Measurements from ENCODE around the gene FGD2. TPM values are rescaled to one million over a fixed set of nuclear protein-coding genes. Genes with fewer than 3 reads are reported as not detected.

Gene FGD2
- total RNA-seq, 1 experiment from 2014 or later = 0.44 TPM

DNA sequence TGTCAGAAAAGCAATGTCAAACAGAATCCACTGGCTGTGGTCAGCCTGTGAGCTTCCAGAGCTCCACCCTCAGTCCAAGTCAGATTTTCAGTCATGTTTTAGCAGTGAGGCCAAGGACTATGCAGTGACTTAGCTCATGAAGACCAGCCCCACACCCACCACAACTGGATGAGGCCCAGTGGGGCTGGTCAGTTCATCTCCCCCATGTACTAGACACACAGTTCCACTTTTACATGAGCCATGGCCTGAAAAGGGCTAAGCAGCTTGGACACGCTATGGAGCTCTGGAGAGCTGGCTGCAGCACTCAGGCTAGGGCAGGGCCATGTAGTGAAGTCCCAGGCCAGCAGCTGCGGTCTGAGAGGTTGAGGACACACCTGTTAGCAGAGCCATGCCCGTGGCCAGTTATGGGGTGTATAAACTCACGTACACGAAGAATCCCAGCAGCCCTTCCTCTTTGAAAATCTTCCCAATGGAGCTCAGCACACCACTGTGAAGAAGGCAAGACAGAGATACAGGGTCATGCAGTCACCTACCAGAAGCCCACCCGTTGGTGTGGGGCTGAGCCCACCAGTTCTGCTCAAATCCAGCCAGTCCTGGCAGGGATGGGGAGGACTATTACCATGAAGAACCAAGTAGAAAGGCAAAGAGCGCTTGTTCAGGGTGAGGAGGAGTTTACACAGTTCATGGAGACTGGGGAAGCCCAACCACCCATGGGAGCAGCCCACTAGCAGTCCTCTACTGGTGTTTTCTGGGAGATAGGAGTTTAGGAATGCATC, 30.0 kb upstream of the FGD2 start:
- Histone ChIP-seq H3K9me3 (ENCODE audit: low read length) (no peaks in the 10 kb centered on the region), H3K4me3 (ENCODE audit: low read length) (no peak overlapping the region), H3K27me3 (ENCODE audit: low read length) (no peaks in the 10 kb centered on the region), H2AFZ (ENCODE audit: low read length) (no peak overlapping the region), H3K4me1 (ENCODE audit: insufficient read depth, low read length) (no peaks in the 10 kb centered on the region), H3K9ac (ENCODE audit: low read length) (no peak overlapping the region), H3F3A (ENCODE audit: low read length, unreplicated experiment) (no peaks in the 10 kb centered on the region), H3K36me3 (ENCODE audit: low read depth, low read length) (peaks cover 87% of the 10 kb centered on the region), H4K20me1 (ENCODE audit: low read length) (peaks cover 21% of the 10 kb centered on the region), H3K79me2 (ENCODE audit: low read length) (peaks cover 21% of the 10 kb centered on the region), H3K4me2 (ENCODE audit: low read length) (no peak overlapping the region), H3K9me2 (replicated peaks; ENCODE audit: low read length) (no peaks in the 10 kb centered on the region), H3K27ac (ENCODE audit: low read length) (no peak overlapping the region)
- TF ChIP-seq, protein P1, sequence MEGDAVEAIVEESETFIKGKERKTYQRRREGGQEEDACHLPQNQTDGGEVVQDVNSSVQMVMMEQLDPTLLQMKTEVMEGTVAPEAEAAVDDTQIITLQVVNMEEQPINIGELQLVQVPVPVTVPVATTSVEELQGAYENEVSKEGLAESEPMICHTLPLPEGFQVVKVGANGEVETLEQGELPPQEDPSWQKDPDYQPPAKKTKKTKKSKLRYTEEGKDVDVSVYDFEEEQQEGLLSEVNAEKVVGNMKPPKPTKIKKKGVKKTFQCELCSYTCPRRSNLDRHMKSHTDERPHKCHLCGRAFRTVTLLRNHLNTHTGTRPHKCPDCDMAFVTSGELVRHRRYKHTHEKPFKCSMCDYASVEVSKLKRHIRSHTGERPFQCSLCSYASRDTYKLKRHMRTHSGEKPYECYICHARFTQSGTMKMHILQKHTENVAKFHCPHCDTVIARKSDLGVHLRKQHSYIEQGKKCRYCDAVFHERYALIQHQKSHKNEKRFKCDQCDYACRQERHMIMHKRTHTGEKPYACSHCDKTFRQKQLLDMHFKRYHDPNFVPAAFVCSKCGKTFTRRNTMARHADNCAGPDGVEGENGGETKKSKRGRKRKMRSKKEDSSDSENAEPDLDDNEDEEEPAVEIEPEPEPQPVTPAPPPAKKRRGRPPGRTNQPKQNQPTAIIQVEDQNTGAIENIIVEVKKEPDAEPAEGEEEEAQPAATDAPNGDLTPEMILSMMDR (conservative IDR thresholded peaks at IDR 0.05; ENCODE audit: low read depth, low read length) = no peak
- TF ChIP-seq EZH2 (IDR thresholded peaks at IDR 0.05; ENCODE audit: low read length, unreplicated experiment) (no peak), EZH2phosphoT487 (IDR thresholded peaks at IDR 0.05; ENCODE audit: borderline replicate concordance, low read length) (no peak)
- no TSS peak for BruUV-seq (replicated peaks)
- intact Hi-C loops (cut with micrococcal nuclease) = no loop called here
- DNase-seq = no peak
- ChIA-PET CTCF (interaction anchor here (0.6 kb wide), 1 partner anchor 62 kb away, joined by 4 read pairs; no protein-coding TSS in a partner anchor), POLR2A (ENCODE audit: unreplicated experiment) (no interaction called here)
- no peak for ATAC-seq

DNA sequence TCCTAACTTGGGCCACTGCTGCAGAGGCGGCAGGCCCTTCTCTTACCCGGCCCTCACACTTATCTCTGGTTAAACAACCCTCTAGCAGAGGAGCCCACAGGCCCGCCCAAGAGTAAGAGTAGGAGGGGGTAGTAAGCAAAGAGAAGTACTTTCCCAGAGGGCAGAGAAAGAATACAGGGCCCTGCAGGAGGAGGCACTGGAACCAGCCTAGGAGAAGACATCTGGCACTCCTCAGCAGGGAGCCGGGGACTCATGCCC, 29.5 kb upstream of the FGD2 start:
- ChIA-PET CTCF (no interaction called here), POLR2A (ENCODE audit: unreplicated experiment) (no interaction called here)
- Histone ChIP-seq H3F3A (ENCODE audit: low read length, unreplicated experiment) (no peaks in the 10 kb centered on the region), H3K27ac (ENCODE audit: low read length) (no peak overlapping the region), H2AFZ (ENCODE audit: low read length) (no peak overlapping the region), H4K20me1 (ENCODE audit: low read length) (peaks cover 26% of the 10 kb centered on the region), H3K9me2 (replicated peaks; ENCODE audit: low read length) (no peaks in the 10 kb centered on the region), H3K4me1 (ENCODE audit: insufficient read depth, low read length) (no peaks in the 10 kb centered on the region), H3K4me3 (ENCODE audit: low read length) (no peak overlapping the region), H3K9me3 (ENCODE audit: low read length) (no peaks in the 10 kb centered on the region), H3K9ac (ENCODE audit: low read length) (no peak overlapping the region), H3K4me2 (ENCODE audit: low read length) (no peak overlapping the region), H3K36me3 (ENCODE audit: low read depth, low read length) (peaks cover 82% of the 10 kb centered on the region), H3K27me3 (ENCODE audit: low read length) (no peaks in the 10 kb centered on the region), H3K79me2 (ENCODE audit: low read length) (peaks cover 26% of the 10 kb centered on the region)
- ATAC-seq (no peak), DNase-seq (no peak)
- intact Hi-C loops (cut with micrococcal nuclease) = no loop called here
- TF ChIP-seq EZH2phosphoT487 (IDR thresholded peaks at IDR 0.05; ENCODE audit: borderline replicate concordance, low read length) (no peak), EZH2 (IDR thresholded peaks at IDR 0.05; ENCODE audit: low read length, unreplicated experiment) (no peak)
- TF ChIP-seq, protein P1 (conservative IDR thresholded peaks at IDR 0.05; ENCODE audit: low read depth, low read length) = no peak
- BruUV-seq (replicated peaks) = no TSS peak

DNA sequence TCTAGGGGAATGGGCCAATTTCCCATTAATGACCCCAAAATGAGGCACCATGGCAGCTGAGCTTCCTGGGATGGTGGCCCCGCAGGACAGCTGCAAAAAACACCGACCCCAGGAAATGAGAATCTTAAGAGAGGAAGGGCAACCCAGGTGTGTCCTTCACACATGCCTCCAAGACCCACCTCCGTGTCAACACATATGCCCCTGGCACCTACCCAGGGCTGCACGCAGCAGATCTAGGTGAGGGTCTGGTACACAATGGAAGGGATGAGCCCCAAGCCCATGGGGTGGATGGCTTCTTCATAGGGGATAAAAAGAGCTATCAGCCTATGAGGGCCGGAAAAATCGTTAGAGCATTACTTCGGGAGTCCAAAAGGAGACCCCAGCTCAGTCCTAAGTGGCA, 28.9 kb upstream of the FGD2 start:
- BruUV-seq (replicated peaks) = no TSS peak
- no peak overlapping the region for H3K4me2 ChIP-seq (ENCODE audit: low read length)
- ChIA-PET CTCF (no interaction called here), POLR2A (ENCODE audit: unreplicated experiment) (no interaction called here)
- peaks cover 32% of the 10 kb centered on the region for H3K79me2 ChIP-seq (ENCODE audit: low read length)
- ATAC-seq = no peak
- no peak overlapping the region for H2AFZ ChIP-seq (ENCODE audit: low read length)
- no peaks in the 10 kb centered on the region for H3K9me2 ChIP-seq (replicated peaks; ENCODE audit: low read length)
- no peak for TF ChIP-seq EZH2 (IDR thresholded peaks at IDR 0.05; ENCODE audit: low read length, unreplicated experiment)
- no peak for TF ChIP-seq EZH2phosphoT487 (IDR thresholded peaks at IDR 0.05; ENCODE audit: borderline replicate concordance, low read length)
- TF ChIP-seq, protein P1 (conservative IDR thresholded peaks at IDR 0.05; ENCODE audit: low read depth, low read length) = no peak
- H3K9me3 ChIP-seq (ENCODE audit: low read length) = no peaks in the 10 kb centered on the region
- peaks cover 32% of the 10 kb centered on the region for H4K20me1 ChIP-seq (ENCODE audit: low read length)
- H3K4me1 ChIP-seq (ENCODE audit: insufficient read depth, low read length) = no peaks in the 10 kb centered on the region
- intact Hi-C loops (cut with micrococcal nuclease) = no loop called here
- no peak overlapping the region for H3K27ac ChIP-seq (ENCODE audit: low read length)
- DNase-seq = no peak
- no peak overlapping the region for H3K9ac ChIP-seq (ENCODE audit: low read length)
- H3K36me3 ChIP-seq (ENCODE audit: low read depth, low read length) = peaks cover 76% of the 10 kb centered on the region
- no peaks in the 10 kb centered on the region for H3F3A ChIP-seq (ENCODE audit: low read length, unreplicated experiment)
- H3K27me3 ChIP-seq (ENCODE audit: low read length) = no peaks in the 10 kb centered on the region
- no peak overlapping the region for H3K4me3 ChIP-seq (ENCODE audit: low read length)
